ENCODE results near the gene ANKRD29. TPM values are rescaled to one million over a fixed set of nuclear protein-coding genes. Genes with fewer than 3 reads are reported as not detected.
A peak's percentile ranks its signal among the peaks of the same experiment; 100 is the strongest.
"Not testable (repeated sequence)": the region's sequence is repeated elsewhere in the genome, so short reads cannot be mapped to it uniquely, and the experiment has no call there.

ANKRD29 gene
- total RNA-seq, 1 experiment from 2014 or later, result 2.4 TPM

- ChIA-PET POLR2A (interaction anchor here (1.2 to 1.5 kb wide), 2 partner anchors 10 to 12 kb away, joined by 3 read pairs; no protein-coding TSS in a partner anchor), CTCF (interaction anchor here (0.6 to 4.2 kb wide), 9 partner anchors 8 to 304 kb away, joined by 3 to 30 read pairs (median 4); no protein-coding TSS in a partner anchor)
- no peak for TF ChIP-seq CTCF (IDR thresholded peaks at IDR 0.05; ENCODE audit: unreplicated experiment)
- Mint-ChIP-seq H3K36me3 (ENCODE audit: insufficient read depth, unreplicated experiment) (no peaks in the 10 kb centered on the region), H3K4me1 (ENCODE audit: insufficient read depth, unreplicated experiment) (no peaks in the 10 kb centered on the region), H3K27me3 (ENCODE audit: insufficient read depth, unreplicated experiment) (no peaks in the 10 kb centered on the region), H3K9me3 (ENCODE audit: unreplicated experiment) (no peaks in the 10 kb centered on the region), H3K4me3 (ENCODE audit: unreplicated experiment) (no peak overlapping the region), H3K27ac (ENCODE audit: low read depth, unreplicated experiment) (no peak overlapping the region)
- no peak for DNase-seq (ENCODE audit: unreplicated experiment)
- intact Hi-C loops (cut with micrococcal nuclease), result no loop called here
- BruUV-seq (replicated peaks), result no TSS peak
Measured at GRCh38 chr18:23614413-23614812, 48.3 kb downstream of the ANKRD29 start.

GRCh38 chr18:23613091-23613475 lies 49.6 kb downstream of the ANKRD29 start:
- CTCF ChIA-PET, result interaction anchor here (0.6 to 4.2 kb wide), 9 partner anchors 9 to 306 kb away, joined by 3 to 30 read pairs (median 4); no protein-coding TSS in a partner anchor
- not testable (repeated sequence) for BruUV-seq (replicated peaks)

GRCh38 chr18:23612434-23613090 lies 50.1 kb downstream of the ANKRD29 start:
- H3K27me3 Mint-ChIP-seq (ENCODE audit: insufficient read depth, unreplicated experiment), result no peaks in the 10 kb centered on the region
- intact Hi-C loops (cut with micrococcal nuclease), result no loop called here
- no peak overlapping the region for H3K27ac Mint-ChIP-seq (ENCODE audit: low read depth, unreplicated experiment)
- TF ChIP-seq CTCF (IDR thresholded peaks at IDR 0.05; ENCODE audit: unreplicated experiment), result no peak
- H3K9me3 Mint-ChIP-seq (ENCODE audit: unreplicated experiment), result no peaks in the 10 kb centered on the region
- no peaks in the 10 kb centered on the region for H3K4me1 Mint-ChIP-seq (ENCODE audit: insufficient read depth, unreplicated experiment)
- no TSS peak for BruUV-seq (replicated peaks)
- no peak for DNase-seq (ENCODE audit: unreplicated experiment)
- POLR2A ChIA-PET, result interaction anchor here (1.2 kb wide), 1 partner anchor 19 kb away, joined by 3 read pairs; no protein-coding TSS in a partner anchor
- H3K4me3 Mint-ChIP-seq (ENCODE audit: unreplicated experiment), result no peak overlapping the region
- H3K36me3 Mint-ChIP-seq (ENCODE audit: insufficient read depth, unreplicated experiment), result no peaks in the 10 kb centered on the region
- CTCF ChIA-PET, result interaction anchor here (0.6 to 4.2 kb wide), 5 partner anchors 9 to 208 kb away, joined by 3 to 30 read pairs (median 4); no protein-coding TSS in a partner anchor

More at GRCh38 chr18:23613091-23613475, 49.6 kb downstream of the ANKRD29 start:
- H3K27ac Mint-ChIP-seq (ENCODE audit: low read depth, unreplicated experiment); H3K36me3 Mint-ChIP-seq (ENCODE audit: insufficient read depth, unreplicated experiment); intact Hi-C loops (cut with micrococcal nuclease); H3K9me3 Mint-ChIP-seq (ENCODE audit: unreplicated experiment); H3K4me3 Mint-ChIP-seq (ENCODE audit: unreplicated experiment); H3K4me1 Mint-ChIP-seq (ENCODE audit: insufficient read depth, unreplicated experiment); H3K27me3 Mint-ChIP-seq (ENCODE audit: insufficient read depth, unreplicated experiment): not testable (repeated sequence)
- DNase-seq (ENCODE audit: unreplicated experiment), result peak; percentile 35
- POLR2A ChIA-PET, result interaction anchor here (1.2 kb wide), 1 partner anchor 19 kb away, joined by 3 read pairs; no protein-coding TSS in a partner anchor

GRCh38 chr18:23609390-23610023 lies 53.2 kb downstream of the ANKRD29 start:
- no peak for DNase-seq (ENCODE audit: unreplicated experiment)
- no peak overlapping the region for H3K27ac Mint-ChIP-seq (ENCODE audit: low read depth, unreplicated experiment)
- H3K9me3 Mint-ChIP-seq (ENCODE audit: unreplicated experiment), result no peaks in the 10 kb centered on the region
- ChIA-PET CTCF (no interaction called here), POLR2A (interaction anchor here (1.3 kb wide), 1 partner anchor 17 kb away, joined by 4 read pairs; no protein-coding TSS in a partner anchor)
- intact Hi-C loops (cut with micrococcal nuclease), result no loop called here
- BruUV-seq (replicated peaks), result no TSS peak
- H3K36me3 Mint-ChIP-seq (ENCODE audit: insufficient read depth, unreplicated experiment), result peaks cover 7% of the 10 kb centered on the region
- TF ChIP-seq CTCF (IDR thresholded peaks at IDR 0.05; ENCODE audit: unreplicated experiment), result no peak
- no peak overlapping the region for H3K4me3 Mint-ChIP-seq (ENCODE audit: unreplicated experiment)
- H3K27me3 Mint-ChIP-seq (ENCODE audit: insufficient read depth, unreplicated experiment), result no peaks in the 10 kb centered on the region
- H3K4me1 Mint-ChIP-seq (ENCODE audit: insufficient read depth, unreplicated experiment), result no peaks in the 10 kb centered on the region

All from MCF 10A (cell line).